ENCODE data around the gene SLC26A11. TPM values are rescaled to one million over a fixed set of nuclear protein-coding genes. Genes with fewer than 3 reads are reported as not detected.

The SLC26A11 gene
- total and polyA plus RNA-seq, 2 of the 13 experiments (the other 11 are each of a cell fraction or from before 2014, with no cell fraction given) = 8.7 to 13.2 TPM

- TF ChIP-seq PAXIP1 (CRISPR knock-in tag; conservative IDR thresholded peaks at IDR 0.05) (peak; percentile 35; the same call in 1 of the 2 replicates), YEATS2 (CRISPR knock-in tag; IDR thresholded peaks at IDR 0.05; ENCODE audit: borderline replicate concordance) (no peak), ZNF354B (CRISPR knock-in tag; IDR thresholded peaks at IDR 0.05) (no peak), ELF3 (CRISPR knock-in tag; IDR thresholded peaks at IDR 0.05) (peak; percentile 38; the same call in 1 of the 2 replicates), SOX5 (CRISPR knock-in tag; IDR thresholded peaks at IDR 0.05; ENCODE audit: borderline replicate concordance) (peak; percentile 50; the same call in 1 of the 2 replicates), ZNF383 (CRISPR knock-in tag; IDR thresholded peaks at IDR 0.05; ENCODE audit: borderline replicate concordance) (no peak), ZNF264 (CRISPR knock-in tag; IDR thresholded peaks at IDR 0.05) (no peak), ZFP36 (IDR thresholded peaks at IDR 0.05; ENCODE audit: borderline replicate concordance, low read depth, low read length, partially characterized antibody) (no peak), JUNB (CRISPR knock-in tag; IDR thresholded peaks at IDR 0.05; ENCODE audit: borderline replicate concordance) (no peak), SP2 (CRISPR knock-in tag; IDR thresholded peaks at IDR 0.05) (no peak), ZNF547 (CRISPR knock-in tag; IDR thresholded peaks at IDR 0.05) (peak; percentile 67), MXI1 (IDR thresholded peaks at IDR 0.05; ENCODE audit: borderline replicate concordance, low read depth, low read length) (peak; percentile 85; the same call in 1 of the 3 replicates), ZSCAN5A (CRISPR knock-in tag; IDR thresholded peaks at IDR 0.05; ENCODE audit: borderline replicate concordance) (no peak; the same call in 1 of the 2 replicates), ZNF296 (CRISPR knock-in tag; conservative IDR thresholded peaks at IDR 0.05) (no peak), ZNF33A (CRISPR knock-in tag; IDR thresholded peaks at IDR 0.05; ENCODE audit: borderline replicate concordance) (no peak), GMEB2 (CRISPR knock-in tag; IDR thresholded peaks at IDR 0.05; ENCODE audit: low read depth) (no peak), ZNF251 (CRISPR knock-in tag; IDR thresholded peaks at IDR 0.05) (no peak), E2F2 (CRISPR knock-in tag; IDR thresholded peaks at IDR 0.05; ENCODE audit: borderline replicate concordance) (no peak)
Observed at GRCh38 chr17:80263253-80264204, 43.3 kb downstream of the SLC26A11 start (continued).

Measured in HepG2 (cell line).